Measurements from ENCODE around the gene RTN4IP1. TPM values are rescaled to one million over a fixed set of nuclear protein-coding genes. Genes with fewer than 3 reads are reported as not detected.

Gene RTN4IP1
- total RNA-seq, 1 experiment from 2014 or later = 7.3 TPM

DNA sequence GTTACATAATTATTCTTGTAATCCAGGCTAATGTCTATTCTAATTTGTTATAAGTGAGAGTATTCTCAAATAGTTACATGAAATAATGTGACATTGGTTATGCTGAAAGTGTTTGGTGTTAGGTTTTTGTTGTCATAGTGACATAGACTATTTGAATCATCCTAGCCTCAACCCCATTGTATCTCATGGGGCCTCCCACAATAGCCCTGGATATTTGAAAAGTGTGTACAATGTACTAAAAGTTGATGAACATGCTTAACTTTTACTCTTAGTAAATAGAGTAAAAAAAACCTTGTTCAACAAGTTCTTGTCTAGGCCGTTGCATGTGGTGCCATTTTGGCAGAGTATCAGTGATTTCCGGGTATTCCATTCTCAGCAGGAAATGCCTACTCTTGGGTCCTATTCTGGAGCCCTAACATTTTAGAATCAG, 83.0 kb downstream of the RTN4IP1 start:
- H3K4me3 ChIP-seq (ENCODE audit: low read length) = peak overlapping the region; percentile 33; the same call in 1 of the 2 replicates
- ChIA-PET CTCF (interaction anchor here (0.6 kb wide), 1 partner anchor 40 kb away, joined by 3 read pairs; no protein-coding TSS in a partner anchor), POLR2A (ENCODE audit: unreplicated experiment) (no interaction called here)
- TF ChIP-seq, protein P1, sequence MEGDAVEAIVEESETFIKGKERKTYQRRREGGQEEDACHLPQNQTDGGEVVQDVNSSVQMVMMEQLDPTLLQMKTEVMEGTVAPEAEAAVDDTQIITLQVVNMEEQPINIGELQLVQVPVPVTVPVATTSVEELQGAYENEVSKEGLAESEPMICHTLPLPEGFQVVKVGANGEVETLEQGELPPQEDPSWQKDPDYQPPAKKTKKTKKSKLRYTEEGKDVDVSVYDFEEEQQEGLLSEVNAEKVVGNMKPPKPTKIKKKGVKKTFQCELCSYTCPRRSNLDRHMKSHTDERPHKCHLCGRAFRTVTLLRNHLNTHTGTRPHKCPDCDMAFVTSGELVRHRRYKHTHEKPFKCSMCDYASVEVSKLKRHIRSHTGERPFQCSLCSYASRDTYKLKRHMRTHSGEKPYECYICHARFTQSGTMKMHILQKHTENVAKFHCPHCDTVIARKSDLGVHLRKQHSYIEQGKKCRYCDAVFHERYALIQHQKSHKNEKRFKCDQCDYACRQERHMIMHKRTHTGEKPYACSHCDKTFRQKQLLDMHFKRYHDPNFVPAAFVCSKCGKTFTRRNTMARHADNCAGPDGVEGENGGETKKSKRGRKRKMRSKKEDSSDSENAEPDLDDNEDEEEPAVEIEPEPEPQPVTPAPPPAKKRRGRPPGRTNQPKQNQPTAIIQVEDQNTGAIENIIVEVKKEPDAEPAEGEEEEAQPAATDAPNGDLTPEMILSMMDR (conservative IDR thresholded peaks at IDR 0.05; ENCODE audit: low read depth, low read length) = no peak
- TF ChIP-seq EZH2 (IDR thresholded peaks at IDR 0.05; ENCODE audit: low read length, unreplicated experiment) (no peak), EZH2phosphoT487 (IDR thresholded peaks at IDR 0.05; ENCODE audit: borderline replicate concordance, low read length) (no peak)
- peaks cover 38% of the 10 kb centered on the region for H3K4me1 ChIP-seq (ENCODE audit: insufficient read depth, low read length)
- H3K9me3 ChIP-seq (ENCODE audit: low read length) = no peaks in the 10 kb centered on the region
- DNase-seq (peak; percentile 83), ATAC-seq (peak; percentile 71)
- H3K27me3 ChIP-seq (ENCODE audit: low read length) = no peaks in the 10 kb centered on the region
- H3F3A ChIP-seq (ENCODE audit: low read length, unreplicated experiment) = peaks cover 11% of the 10 kb centered on the region
- peak overlapping the region; percentile 42; the same call in 1 of the 2 replicates for H2AFZ ChIP-seq (ENCODE audit: low read length)
- intact Hi-C loops (cut with micrococcal nuclease) = no loop called here
- H4K20me1 ChIP-seq (ENCODE audit: low read length) = no peaks in the 10 kb centered on the region
- peaks cover 23% of the 10 kb centered on the region for H3K36me3 ChIP-seq (ENCODE audit: low read depth, low read length)
- H3K79me2 ChIP-seq (ENCODE audit: low read length) = no peaks in the 10 kb centered on the region
- no TSS peak for BruUV-seq (replicated peaks)
- H3K4me2 ChIP-seq (ENCODE audit: low read length) = peak overlapping the region; percentile 74
- no peaks in the 10 kb centered on the region for H3K9me2 ChIP-seq (replicated peaks; ENCODE audit: low read length)
- peak overlapping the region; percentile 60 for H3K9ac ChIP-seq (ENCODE audit: low read length)
- peak overlapping the region; percentile 97 for H3K27ac ChIP-seq (ENCODE audit: low read length)

DNA sequence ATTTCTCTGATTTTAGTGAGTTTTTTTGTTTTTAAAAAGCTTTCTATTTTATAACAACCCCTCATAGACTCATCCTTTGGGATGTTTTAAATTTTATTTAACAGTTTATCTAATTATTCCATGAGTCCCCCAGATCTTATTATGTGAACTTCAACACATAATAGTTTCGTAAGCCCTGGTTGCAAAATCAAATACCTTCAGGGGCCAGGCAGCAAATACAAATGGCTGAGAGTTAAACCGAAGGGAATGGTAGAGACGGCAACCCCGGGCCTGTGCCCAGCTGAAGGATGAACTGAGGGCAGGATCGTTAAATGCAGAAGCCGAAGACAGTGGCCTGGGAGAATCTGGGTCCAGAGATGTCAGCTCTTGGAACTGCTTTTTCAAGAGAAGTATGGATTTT, 88.4 kb downstream of the RTN4IP1 start:
- intact Hi-C loops (cut with micrococcal nuclease) = no loop called here
- POLR2A ChIA-PET (ENCODE audit: unreplicated experiment) = no interaction called here
- Histone ChIP-seq H3F3A (ENCODE audit: low read length, unreplicated experiment) (peaks cover 1% of the 10 kb centered on the region), H3K4me1 (ENCODE audit: insufficient read depth, low read length) (peaks cover 12% of the 10 kb centered on the region), H3K27me3 (ENCODE audit: low read length) (no peaks in the 10 kb centered on the region), H3K27ac (ENCODE audit: low read length) (no peak overlapping the region), H3K9ac (ENCODE audit: low read length) (no peak overlapping the region), H3K4me3 (ENCODE audit: low read length) (no peak overlapping the region), H2AFZ (ENCODE audit: low read length) (no peak overlapping the region), H3K4me2 (ENCODE audit: low read length) (no peak overlapping the region), H3K9me3 (ENCODE audit: low read length) (no peaks in the 10 kb centered on the region), H4K20me1 (ENCODE audit: low read length) (no peaks in the 10 kb centered on the region), H3K79me2 (ENCODE audit: low read length) (no peaks in the 10 kb centered on the region), H3K9me2 (replicated peaks; ENCODE audit: low read length) (no peaks in the 10 kb centered on the region), H3K36me3 (ENCODE audit: low read depth, low read length) (peaks cover 16% of the 10 kb centered on the region)
- no peak for ATAC-seq
- no TSS peak for BruUV-seq (replicated peaks)
- TF ChIP-seq EZH2 (IDR thresholded peaks at IDR 0.05; ENCODE audit: low read length, unreplicated experiment) (no peak), EZH2phosphoT487 (IDR thresholded peaks at IDR 0.05; ENCODE audit: borderline replicate concordance, low read length) (no peak)
- TF ChIP-seq, protein P1 (conservative IDR thresholded peaks at IDR 0.05; ENCODE audit: low read depth, low read length) = no peak
- CTCF ChIA-PET = no interaction called here
- no peak for DNase-seq

DNA sequence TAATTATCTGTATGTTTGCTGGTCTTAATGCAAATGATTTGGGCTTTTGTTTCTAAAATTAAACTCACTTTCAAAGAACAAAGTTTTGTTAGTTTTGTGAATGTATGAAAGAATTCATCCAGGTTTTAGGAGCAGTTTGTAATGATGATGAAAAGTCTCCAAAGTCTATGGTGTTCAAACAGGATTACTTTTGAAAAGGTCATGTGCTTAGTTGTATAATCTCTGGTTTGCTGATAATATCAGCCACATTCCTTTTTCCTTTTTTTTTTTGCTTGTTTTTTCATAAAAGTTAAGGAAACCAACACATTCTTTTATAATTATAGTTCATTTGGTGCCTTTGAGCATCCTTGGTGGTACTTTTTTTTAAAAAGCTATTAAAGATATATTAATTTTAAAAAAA, 88.9 kb downstream of the RTN4IP1 start:
- H3K27ac ChIP-seq (ENCODE audit: low read length) = no peak overlapping the region
- H3K4me2 ChIP-seq (ENCODE audit: low read length) = no peak overlapping the region
- peaks cover 7% of the 10 kb centered on the region for H3K4me1 ChIP-seq (ENCODE audit: insufficient read depth, low read length)
- DNase-seq (no peak), ATAC-seq (no peak)
- no peak overlapping the region for H3K4me3 ChIP-seq (ENCODE audit: low read length)
- ChIA-PET CTCF (no interaction called here), POLR2A (ENCODE audit: unreplicated experiment) (no interaction called here)
- BruUV-seq (replicated peaks) = no TSS peak
- H3K36me3 ChIP-seq (ENCODE audit: low read depth, low read length) = peaks cover 16% of the 10 kb centered on the region
- no peak overlapping the region for H3K9ac ChIP-seq (ENCODE audit: low read length)
- intact Hi-C loops (cut with micrococcal nuclease) = no loop called here
- H4K20me1 ChIP-seq (ENCODE audit: low read length) = no peaks in the 10 kb centered on the region
- H3K9me2 ChIP-seq (replicated peaks; ENCODE audit: low read length) = no peaks in the 10 kb centered on the region
- no peaks in the 10 kb centered on the region for H3K27me3 ChIP-seq (ENCODE audit: low read length)
- H3K9me3 ChIP-seq (ENCODE audit: low read length) = no peaks in the 10 kb centered on the region
- H3K79me2 ChIP-seq (ENCODE audit: low read length) = no peaks in the 10 kb centered on the region
- TF ChIP-seq, protein P1 (conservative IDR thresholded peaks at IDR 0.05; ENCODE audit: low read depth, low read length) = no peak
- TF ChIP-seq EZH2phosphoT487 (IDR thresholded peaks at IDR 0.05; ENCODE audit: borderline replicate concordance, low read length) (no peak), EZH2 (IDR thresholded peaks at IDR 0.05; ENCODE audit: low read length, unreplicated experiment) (no peak)
- H3F3A ChIP-seq (ENCODE audit: low read length, unreplicated experiment) = no peaks in the 10 kb centered on the region
- no peak overlapping the region for H2AFZ ChIP-seq (ENCODE audit: low read length)

Measured in PC-3 (cell line).